ENCODE data around the gene JUP. TPM values are rescaled to one million over a fixed set of nuclear protein-coding genes. Genes with fewer than 3 reads are reported as not detected.

JUP gene
- total RNA-seq, 1 experiment from 2014 or later, result 224 TPM

GRCh38 chr17:41734139-41734948 is 52.2 kb downstream of the JUP start, which contains the start of gene HAP1:
Gene HAP1 (minus strand): TSS chr17:41734643. CDS start chr17:41734634, 9 bp downstream.
- ATAC-seq (peak; percentile 73), DNase-seq (ENCODE audit: low read depth, low spot score) (no peak)
- POLR2A ChIA-PET, result interaction anchor here (1.3 to 1.9 kb wide), 3 partner anchors 9 to 66 kb away, joined by 3 to 6 read pairs (median 4); partner anchors contain the start of gene JUP
- TF ChIP-seq JUND (IDR thresholded peaks at IDR 0.05) (peak; percentile 80; the same call in 1 of the 2 replicates), POLR2A (IDR thresholded peaks at IDR 0.05; ENCODE audit: borderline replicate concordance, extremely low read depth, insufficient read depth, insufficient read length) (peak; percentile 66), CBX3 (IDR thresholded peaks at IDR 0.05; ENCODE audit: low read depth) (no peak), POLR2AphosphoS5 (IDR thresholded peaks at IDR 0.05; ENCODE audit: low read depth, low read length) (peak; percentile 98), TCF7L2 (IDR thresholded peaks at IDR 0.05; ENCODE audit: borderline replicate concordance, extremely low read depth, insufficient read depth, insufficient read length) (peak; percentile 56)
- RAD21 ChIA-PET (ENCODE audit: low non-redundant PET in 1 of 2, low total read pairs in 2 of 2, uncharacterized antibody in 2 of 2, unreplicated experiment in 2 of 2), result no interaction called here
- H4K20me1 ChIP-seq (ENCODE audit: insufficient read depth), result no peaks in the 10 kb centered on the region
- no peaks in the 10 kb centered on the region for H3K27me3 ChIP-seq (ENCODE audit: insufficient read depth, low read length)
- H3K4me1 ChIP-seq (ENCODE audit: control insufficient read depth in 1 of 2, insufficient read depth in 2 of 2, low read length in 2 of 2), result peaks cover 11 to 35% of the 10 kb centered on the region in 2 experiments
- H3K79me2 ChIP-seq (ENCODE audit: insufficient read depth, low read length), result no peaks in the 10 kb centered on the region
- BruUV-seq (replicated peaks), result TSS peak; percentile 46
- H3K4me3 ChIP-seq (replicated peaks in 1 of 2; ENCODE audit: low read depth in 1 of 2, low read length in 2 of 2), result peak within 1 kb of the TSS; percentile 55 to 62
- H2AFZ ChIP-seq (ENCODE audit: low read depth, low read length, poor library complexity, severe bottlenecking), result peak within 1 kb of the TSS; percentile 92
- intact Hi-C loops (cut with micrococcal nuclease), result no loop called here
- peak within 1 kb of the TSS; percentile 85 for H3K4me2 ChIP-seq (ENCODE audit: low read length)
- CTCF ChIA-PET, result no interaction called here
- H3K36me3 ChIP-seq (ENCODE audit: control insufficient read depth in 1 of 2, insufficient read depth in 2 of 2, low read length in 2 of 2), result no peaks in the 10 kb centered on the region
- peak within 1 kb of the TSS; percentile 52 for H3K9ac ChIP-seq (ENCODE audit: low read length)
- no peaks in the 10 kb centered on the region for H3K9me2 ChIP-seq (ENCODE audit: insufficient read depth)
- peak within 1 kb of the TSS; percentile 40; the same call in 1 of the 2 replicates for H3K27ac ChIP-seq (ENCODE audit: low read depth, low read length)
- no peaks in the 10 kb centered on the region for H3K9me3 ChIP-seq (ENCODE audit: control insufficient read depth in 1 of 2, insufficient read depth in 1 of 2, low read depth in 1 of 2, low read length in 2 of 2)

GRCh38 chr17:41733348-41734138 is 53.0 kb downstream of the JUP start:
- Histone ChIP-seq H3K9me2 (ENCODE audit: insufficient read depth) (no peaks in the 10 kb centered on the region), H2AFZ (ENCODE audit: low read depth, low read length, poor library complexity, severe bottlenecking) (no peak overlapping the region), H4K20me1 (ENCODE audit: insufficient read depth) (no peaks in the 10 kb centered on the region), H3K4me2 (ENCODE audit: low read length) (peak overlapping the region; percentile 85), H3K4me3 (replicated peaks in 1 of 2; ENCODE audit: low read depth in 1 of 2, low read length in 2 of 2) (peak overlapping the region; percentile 55 to 62), H3K27me3 (ENCODE audit: insufficient read depth, low read length) (no peaks in the 10 kb centered on the region), H3K4me1 (ENCODE audit: control insufficient read depth in 1 of 2, insufficient read depth in 2 of 2, low read length in 2 of 2) (peaks cover 5 to 27% of the 10 kb centered on the region in 2 experiments; a peak in 3 of 4 replicates), H3K79me2 (ENCODE audit: insufficient read depth, low read length) (no peaks in the 10 kb centered on the region), H3K9ac (ENCODE audit: low read length) (peak overlapping the region; percentile 52; the same call in 1 of the 2 replicates), H3K9me3 (ENCODE audit: control insufficient read depth in 1 of 2, insufficient read depth in 1 of 2, low read depth in 1 of 2, low read length in 2 of 2) (no peaks in the 10 kb centered on the region), H3K36me3 (ENCODE audit: control insufficient read depth in 1 of 2, insufficient read depth in 2 of 2, low read length in 2 of 2) (no peaks in the 10 kb centered on the region), H3K27ac (ENCODE audit: low read depth, low read length) (no peak overlapping the region; the same call in 1 of the 2 replicates)
- no TSS peak for BruUV-seq (replicated peaks)
- ChIA-PET CTCF (no interaction called here), POLR2A (interaction anchor here (0.7 to 1.3 kb wide), 3 partner anchors 9 to 40 kb away, joined by 3 to 6 read pairs (median 5); no protein-coding TSS in a partner anchor), RAD21 (ENCODE audit: low non-redundant PET in 1 of 2, low total read pairs in 2 of 2, uncharacterized antibody in 2 of 2, unreplicated experiment in 2 of 2) (no interaction called here)
- intact Hi-C loops (cut with micrococcal nuclease), result no loop called here
- DNase-seq (ENCODE audit: low read depth, low spot score) (no peak), ATAC-seq (no peak)
- TF ChIP-seq TCF7L2 (IDR thresholded peaks at IDR 0.05; ENCODE audit: borderline replicate concordance, extremely low read depth, insufficient read depth, insufficient read length) (no peak), RAD21 (IDR thresholded peaks at IDR 0.05; ENCODE audit: low read depth) (no peak), POLR2A (IDR thresholded peaks at IDR 0.05; ENCODE audit: borderline replicate concordance, extremely low read depth, insufficient read depth, insufficient read length) (no peak), JUND (IDR thresholded peaks at IDR 0.05) (no peak), SIN3A (IDR thresholded peaks at IDR 0.05; ENCODE audit: low read depth) (no peak), MAX (IDR thresholded peaks at IDR 0.05) (no peak), EZH2 (IDR thresholded peaks at IDR 0.05) (no peak), SP1 (IDR thresholded peaks at IDR 0.05; ENCODE audit: low read depth) (no peak), ZNF274 (IDR thresholded peaks at IDR 0.05; ENCODE audit: low read depth, low read length) (no peak), YY1 (IDR thresholded peaks at IDR 0.05; ENCODE audit: extremely low read depth, insufficient replicate concordance, low read depth, low read length) (no peak), POLR2AphosphoS5 (IDR thresholded peaks at IDR 0.05; ENCODE audit: low read depth, low read length) (no peak), REST (IDR thresholded peaks at IDR 0.05; ENCODE audit: low read depth) (no peak)

All from HCT116 (cell line).